ENCODE results near the gene NHERF2. TPM values are rescaled to one million over a fixed set of nuclear protein-coding genes. Genes with fewer than 3 reads are reported as not detected.

The NHERF2 gene
- total RNA-seq, 1 experiment from 2014 or later: 104 TPM

- TF ChIP-seq CTCF (conservative IDR thresholded peaks at IDR 0.05) (no peak), EZH2 (IDR thresholded peaks at IDR 0.05; ENCODE audit: low read depth) (no peak)
- no TSS peak for BruUV-seq (replicated peaks)
- intact Hi-C loops (cut with micrococcal nuclease; ENCODE audit: unreplicated experiment): no loop called here
- Histone ChIP-seq H3K4me3 (no peak overlapping the region), H3K9me2 (ENCODE audit: insufficient read depth) (no peaks in the 10 kb centered on the region), H3K27me3 (ENCODE audit: insufficient read depth, low read depth) (no peaks in the 10 kb centered on the region), H4K20me1 (ENCODE audit: insufficient read depth) (no peaks in the 10 kb centered on the region), H3F3A (ENCODE audit: insufficient read depth, low read depth) (no peaks in the 10 kb centered on the region), H3K4me1 (replicated peaks; ENCODE audit: insufficient read depth) (no peaks in the 10 kb centered on the region), H3K9me3 (ENCODE audit: insufficient read depth, low read depth) (no peaks in the 10 kb centered on the region), H3K27ac (no peak overlapping the region), H3K4me2 (no peak overlapping the region), H3K79me2 (ENCODE audit: low read depth) (no peaks in the 10 kb centered on the region), H2AFZ (no peak overlapping the region), H3K36me3 (ENCODE audit: low read depth) (no peaks in the 10 kb centered on the region)
- DNase-seq: no peak
- ChIA-PET POLR2A (ENCODE audit: unreplicated experiment) (no interaction called here), CTCF (no interaction called here)
Measured at GRCh38 chr16:2082983-2083364, 56.3 kb downstream of the NHERF2 start.

GRCh38 chr16:2083409-2083808 is 56.7 kb downstream of the NHERF2 start:
- no peaks in the 10 kb centered on the region for H3K9me2 ChIP-seq (ENCODE audit: insufficient read depth)
- no peak for TF ChIP-seq EZH2 (IDR thresholded peaks at IDR 0.05; ENCODE audit: low read depth)
- no peak for TF ChIP-seq CTCF (conservative IDR thresholded peaks at IDR 0.05)
- H3K79me2 ChIP-seq (ENCODE audit: low read depth): no peaks in the 10 kb centered on the region
- no peaks in the 10 kb centered on the region for H3K4me1 ChIP-seq (replicated peaks; ENCODE audit: insufficient read depth)
- 0 out of 2 replicates have a peak, but pooled peaks cover 4% of the 10 kb centered on the region for H3F3A ChIP-seq (ENCODE audit: insufficient read depth, low read depth)
- no peaks in the 10 kb centered on the region for H3K27me3 ChIP-seq (ENCODE audit: insufficient read depth, low read depth)
- H3K9me3 ChIP-seq (ENCODE audit: insufficient read depth, low read depth): no peaks in the 10 kb centered on the region
- no peak overlapping the region for H3K27ac ChIP-seq
- peaks cover 2% of the 10 kb centered on the region; the same call in 1 of the 2 replicates for H4K20me1 ChIP-seq (ENCODE audit: insufficient read depth)
- H3K4me2 ChIP-seq: no peak overlapping the region
- no peak for DNase-seq
- no TSS peak for BruUV-seq (replicated peaks)
- no peaks in the 10 kb centered on the region for H3K36me3 ChIP-seq (ENCODE audit: low read depth)
- intact Hi-C loops (cut with micrococcal nuclease; ENCODE audit: unreplicated experiment): no loop called here
- H2AFZ ChIP-seq: no peak overlapping the region
- POLR2A ChIA-PET (ENCODE audit: unreplicated experiment): no interaction called here
- CTCF ChIA-PET: no interaction called here
- no peak overlapping the region for H3K4me3 ChIP-seq

- Histone ChIP-seq H3K27me3 (ENCODE audit: insufficient read depth, low read depth) (no peaks in the 10 kb centered on the region), H3K27ac (no peak overlapping the region), H3K9me2 (ENCODE audit: insufficient read depth) (no peaks in the 10 kb centered on the region), H4K20me1 (ENCODE audit: insufficient read depth) (peaks cover 3% of the 10 kb centered on the region; the same call in 1 of the 2 replicates), H3K9me3 (ENCODE audit: insufficient read depth, low read depth) (no peaks in the 10 kb centered on the region), H2AFZ (no peak overlapping the region), H3F3A (ENCODE audit: insufficient read depth, low read depth) (peaks cover 7% of the 10 kb centered on the region; the same call in 1 of the 2 replicates), H3K79me2 (ENCODE audit: low read depth) (no peaks in the 10 kb centered on the region), H3K4me2 (no peak overlapping the region), H3K4me1 (replicated peaks; ENCODE audit: insufficient read depth) (no peaks in the 10 kb centered on the region), H3K4me3 (no peak overlapping the region), H3K36me3 (ENCODE audit: low read depth) (no peaks in the 10 kb centered on the region)
- ChIA-PET POLR2A (ENCODE audit: unreplicated experiment) (no interaction called here), CTCF (no interaction called here)
- no peak for DNase-seq
- intact Hi-C loops (cut with micrococcal nuclease; ENCODE audit: unreplicated experiment): no loop called here
- BruUV-seq (replicated peaks): no TSS peak
- TF ChIP-seq EZH2 (IDR thresholded peaks at IDR 0.05; ENCODE audit: low read depth) (no peak), CTCF (conservative IDR thresholded peaks at IDR 0.05) (no peak)
Measured at GRCh38 chr16:2083876-2084780, 57.4 kb downstream of the NHERF2 start.

Data from PC-9 (cell line).